ENCODE measurements around the gene RCSD1. TPM values are rescaled to one million over a fixed set of nuclear protein-coding genes. Genes with fewer than 3 reads are reported as not detected.

Gene RCSD1
- total and polyA plus RNA-seq, 10 of the 15 experiments (the other 5 are each of a cell fraction or from before 2014, with no cell fraction given), result 11.4 to 78.3 (median 71.6) TPM

GRCh38 chr1:167638064-167638463, 8.0 kb downstream of the RCSD1 start (continued):
- no peak for TF ChIP-seq FOXK2 (IDR thresholded peaks at IDR 0.05)

GRCh38 chr1:167640051-167640450, 10.0 kb downstream of the RCSD1 start:
- TF ChIP-seq RAD21 (IDR thresholded peaks at IDR 0.05; ENCODE audit: insufficient read depth, low read depth, low read length) (no peak), JUND (IDR thresholded peaks at IDR 0.05; ENCODE audit: low read depth, low read length) (no peak), RUNX3 (IDR thresholded peaks at IDR 0.05; ENCODE audit: low read length) (no peak), POLR2A (IDR thresholded peaks at IDR 0.05; ENCODE audit: low read depth, low read length) (no peak), TAF1 (IDR thresholded peaks at IDR 0.05; ENCODE audit: borderline replicate concordance, low read depth, low read length) (no peak), NFYB (IDR thresholded peaks at IDR 0.05; ENCODE audit: insufficient read depth, low read depth, low read length) (no peak), HDGF (IDR thresholded peaks at IDR 0.05) (no peak), TCF12 (IDR thresholded peaks at IDR 0.05; ENCODE audit: low read depth, low read length) (no peak), EED (IDR thresholded peaks at IDR 0.05; ENCODE audit: low read depth) (no peak), ZNF384 (IDR thresholded peaks at IDR 0.05; ENCODE audit: borderline replicate concordance, low read depth, low read length) (no peak), NR2C2 (IDR thresholded peaks at IDR 0.05; ENCODE audit: borderline replicate concordance, control insufficient read depth, insufficient read length, low read depth) (no peak), ZSCAN29 (IDR thresholded peaks at IDR 0.05) (no peak), E4F1 (IDR thresholded peaks at IDR 0.05; ENCODE audit: borderline replicate concordance, partially characterized antibody) (no peak), PAX8 (IDR thresholded peaks at IDR 0.05) (no peak), TCF3 (IDR thresholded peaks at IDR 0.05; ENCODE audit: borderline replicate concordance, insufficient read depth, low read depth, low read length) (no peak), TARDBP (IDR thresholded peaks at IDR 0.05; ENCODE audit: borderline replicate concordance) (no peak)
- no peak overlapping the region for H3K4me2 ChIP-seq (ENCODE audit: control insufficient read depth, insufficient read depth)
- SMC1A ChIA-PET (ENCODE audit: uncharacterized antibody, unreplicated experiment), result interaction anchor here (1.4 to 9.8 kb wide), 2 partner anchors 9 to 24 kb away, joined by 7 to 70 read pairs; no protein-coding TSS in a partner anchor
- ATAC-seq (no peak), FAIRE-seq (no peak), DNase-seq (ENCODE audit: low read depth, low spot score) (no peak)
- intact Hi-C loops (cut with micrococcal nuclease; ENCODE audit: unreplicated experiment), result no loop called here
- no peak overlapping the region for H3K4me3 ChIP-seq
- no peak overlapping the region for H2AFZ ChIP-seq (ENCODE audit: control insufficient read depth, low read depth, low read length)
- H3K79me2 ChIP-seq (ENCODE audit: control insufficient read depth, insufficient read depth, low read length), result peaks cover 59% of the 10 kb centered on the region
- H3K9me3 ChIP-seq (replicated peaks; ENCODE audit: control insufficient read depth, insufficient read depth, low read length), result no peaks in the 10 kb centered on the region
- peaks cover 3% of the 10 kb centered on the region; the same call in 1 of the 2 replicates for H4K20me1 ChIP-seq (ENCODE audit: control insufficient read depth, insufficient read depth)
- peaks cover 32% of the 10 kb centered on the region for H3K4me1 ChIP-seq (ENCODE audit: control insufficient read depth, insufficient read depth, low read length)
- peaks cover 0 to 49% of the 10 kb centered on the region in 2 experiments for H3K36me3 ChIP-seq (ENCODE audit: control insufficient read depth in 2 of 2, insufficient read depth in 2 of 2, low read length in 1 of 2)
- no TSS peak for BruUV-seq (replicated peaks)
- no peak overlapping the region for H3K27ac ChIP-seq (ENCODE audit: control insufficient read depth, insufficient read depth)
- POLR2A ChIA-PET, result no interaction called here
- RAD21 ChIA-PET (ENCODE audit: unreplicated experiment), result interaction anchor here (0.8 kb wide), 1 partner anchor 10 kb away, joined by 3 read pairs; no protein-coding TSS in a partner anchor
- in situ Hi-C loops (cut with MboI), result no loop called here
- 96% methylated on average over 8 of the region's 8 CpGs for WGBS (ENCODE audit: insufficient coverage, insufficient replicate concordance, low lambda C conversion rate, missing lambda C conversion rate)
- no peaks in the 10 kb centered on the region for H3K27me3 ChIP-seq (replicated peaks in 1 of 2; ENCODE audit: control insufficient read depth in 2 of 2, insufficient read depth in 2 of 2, low read length in 1 of 2)
- H3K9ac ChIP-seq (ENCODE audit: control insufficient read depth, insufficient read depth, low read length), result no peak overlapping the region
- CTCF ChIA-PET, result interaction anchor here (1.3 kb wide), 1 partner anchor 10 kb away, joined by 4 read pairs; no protein-coding TSS in a partner anchor

All from GM12878 (cell line).